Activated B cell treated with CpG ODN at 0.5 μM for 24 hours (primary cell): Measurements from ENCODE around the gene XAB2. TPM values are rescaled to one million over a fixed set of nuclear protein-coding genes. Genes with fewer than 3 reads are reported as not detected.
"Not testable (repeated sequence)": the region's sequence is repeated elsewhere in the genome, so short reads cannot be mapped to it uniquely, and the experiment has no call there.

Experiments used
- ATAC-seq: fragments of 200-7000 bp; cut with Tn5 transposase; one replicate; pipeline ENCODE4 v1.10.0; 2021; ENCODE audit warnings: low read depth, mild to moderate bottlenecking, moderate library complexity
- CTCF ChIA-PET: fragments of 350-600 bp; sonication (Branson Sonifier 250); formaldehyde crosslinking; loops from one replicate; lab custom pipeline; 2021; ENCODE audit warnings: antibody characterized with exemption; lab: Charles Lee
- POLR2A ChIA-PET: fragments of 350-600 bp; sonication (Branson Sonifier 250); formaldehyde crosslinking; loops from one replicate; lab custom pipeline; 2021; ENCODE audit warnings: antibody characterized with exemption; lab: Charles Lee
- DNase-seq: peaks from one replicate; pipeline ENCODE4 v3.0.0; 2022
- H3K27ac Mint-ChIP-seq: one replicate; pipeline ENCODE4 v1.8.0; 2020; ENCODE audit warnings: mixed read lengths
- H3K27me3 Mint-ChIP-seq: one replicate; pipeline ENCODE4 v1.8.0; 2021; ENCODE audit warnings: mixed read lengths
- H3K36me3 Mint-ChIP-seq: one replicate; pipeline ENCODE4 v1.8.0; 2021; ENCODE audit warnings: low read depth, mixed read lengths
- H3K4me1 Mint-ChIP-seq: one replicate; pipeline ENCODE4 v1.8.0; 2021; ENCODE audit warnings: mixed read lengths
- H3K4me3 Mint-ChIP-seq: one replicate; pipeline ENCODE4 v1.8.0; 2020; ENCODE audit warnings: mild to moderate bottlenecking, mixed read lengths
- H3K9me3 Mint-ChIP-seq: one replicate; pipeline ENCODE4 v1.8.0; 2020; ENCODE audit warnings: mixed read lengths
- intact Hi-C: fragments of 100-400 bp; cut with micrococcal nuclease; formaldehyde crosslinking; loops from one replicate; pipeline ENCODE4 v1.15.1; 2024
- total RNA-seq: library from RNA; stranded (reverse); gene quantifications from 2 replicates; pipeline ENCODE4 v1.2.3, GENCODE V29; 2022
- TF ChIP-seq, protein P1 (sequence below): fragments of 200-600 bp; IDR thresholded peaks from one replicate; pipeline ENCODE4 v1.8.0; 2022; ENCODE audit warnings: antibody characterized with exemption, mild to moderate bottlenecking

Gene XAB2
- total RNA-seq, 1 donor from 2014 or later: 51.8 TPM

DNA sequence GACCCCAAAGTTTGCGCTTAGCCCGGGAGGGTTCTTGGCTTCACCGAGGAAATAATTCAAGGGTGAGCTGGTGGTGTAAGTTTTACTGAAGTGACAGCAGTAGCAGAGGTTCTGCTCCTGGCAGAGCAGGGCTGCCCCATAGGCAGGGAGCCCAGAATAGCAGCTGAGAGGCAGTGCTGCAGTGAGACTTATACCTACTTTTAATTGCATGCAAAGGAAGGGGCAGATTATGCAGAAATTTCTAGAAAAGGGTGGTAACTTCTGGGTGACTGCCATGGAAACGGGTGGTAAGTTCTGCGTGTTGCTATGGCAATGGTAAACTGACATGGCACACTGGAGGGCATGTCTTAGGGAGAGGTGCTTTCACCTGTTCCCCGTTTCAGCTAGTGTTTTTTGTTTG lies 51.2 kb downstream of the XAB2 start:
- CTCF ChIA-PET: interaction anchor here (2.0 kb wide), 1 partner anchor 10 kb away, joined by 6 read pairs; no protein-coding TSS in a partner anchor
- no peak overlapping the region for H3K4me3 Mint-ChIP-seq
- DNase-seq: no peak
- TF ChIP-seq, protein P1, sequence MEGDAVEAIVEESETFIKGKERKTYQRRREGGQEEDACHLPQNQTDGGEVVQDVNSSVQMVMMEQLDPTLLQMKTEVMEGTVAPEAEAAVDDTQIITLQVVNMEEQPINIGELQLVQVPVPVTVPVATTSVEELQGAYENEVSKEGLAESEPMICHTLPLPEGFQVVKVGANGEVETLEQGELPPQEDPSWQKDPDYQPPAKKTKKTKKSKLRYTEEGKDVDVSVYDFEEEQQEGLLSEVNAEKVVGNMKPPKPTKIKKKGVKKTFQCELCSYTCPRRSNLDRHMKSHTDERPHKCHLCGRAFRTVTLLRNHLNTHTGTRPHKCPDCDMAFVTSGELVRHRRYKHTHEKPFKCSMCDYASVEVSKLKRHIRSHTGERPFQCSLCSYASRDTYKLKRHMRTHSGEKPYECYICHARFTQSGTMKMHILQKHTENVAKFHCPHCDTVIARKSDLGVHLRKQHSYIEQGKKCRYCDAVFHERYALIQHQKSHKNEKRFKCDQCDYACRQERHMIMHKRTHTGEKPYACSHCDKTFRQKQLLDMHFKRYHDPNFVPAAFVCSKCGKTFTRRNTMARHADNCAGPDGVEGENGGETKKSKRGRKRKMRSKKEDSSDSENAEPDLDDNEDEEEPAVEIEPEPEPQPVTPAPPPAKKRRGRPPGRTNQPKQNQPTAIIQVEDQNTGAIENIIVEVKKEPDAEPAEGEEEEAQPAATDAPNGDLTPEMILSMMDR: no peak
- no peak for ATAC-seq
- no peaks in the 10 kb centered on the region for H3K9me3 Mint-ChIP-seq
- H3K36me3 Mint-ChIP-seq: no peaks in the 10 kb centered on the region
- H3K4me1 Mint-ChIP-seq: no peaks in the 10 kb centered on the region
- peaks cover 9% of the 10 kb centered on the region for H3K27me3 Mint-ChIP-seq
- no peak overlapping the region for H3K27ac Mint-ChIP-seq
- intact Hi-C loops: no loop called here
- POLR2A ChIA-PET: no interaction called here

DNA sequence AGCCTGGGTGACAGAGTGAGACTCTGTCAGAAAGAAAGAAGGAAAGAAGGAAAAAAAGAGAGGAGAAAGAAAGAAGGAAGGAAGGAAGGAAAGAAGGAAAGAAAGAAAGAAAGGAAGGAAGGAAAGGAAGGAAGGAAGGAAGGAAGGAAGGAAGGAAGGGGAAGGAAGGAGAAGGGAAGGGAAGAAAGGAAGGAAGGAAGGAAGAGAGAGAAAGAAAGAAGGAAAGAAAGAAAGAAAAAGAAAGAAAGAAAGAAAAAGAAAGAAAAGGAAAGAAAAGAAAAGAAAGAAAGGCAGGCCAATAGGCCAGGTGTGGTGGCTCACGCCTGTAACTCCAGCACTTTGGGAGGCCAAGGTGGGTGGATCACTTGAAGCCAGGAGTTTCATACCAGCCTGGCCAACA lies 51.9 kb downstream of the XAB2 start:
- CTCF ChIA-PET: interaction anchor here (2.0 kb wide), 1 partner anchor 9 kb away, joined by 6 read pairs; no protein-coding TSS in a partner anchor
- intact Hi-C loops, POLR2A ChIA-PET, H3K9me3 Mint-ChIP-seq, H3K27me3 Mint-ChIP-seq, H3K36me3 Mint-ChIP-seq, H3K27ac Mint-ChIP-seq, H3K4me3 Mint-ChIP-seq, H3K4me1 Mint-ChIP-seq, DNase-seq, ATAC-seq: not testable (repeated sequence)

DNA sequence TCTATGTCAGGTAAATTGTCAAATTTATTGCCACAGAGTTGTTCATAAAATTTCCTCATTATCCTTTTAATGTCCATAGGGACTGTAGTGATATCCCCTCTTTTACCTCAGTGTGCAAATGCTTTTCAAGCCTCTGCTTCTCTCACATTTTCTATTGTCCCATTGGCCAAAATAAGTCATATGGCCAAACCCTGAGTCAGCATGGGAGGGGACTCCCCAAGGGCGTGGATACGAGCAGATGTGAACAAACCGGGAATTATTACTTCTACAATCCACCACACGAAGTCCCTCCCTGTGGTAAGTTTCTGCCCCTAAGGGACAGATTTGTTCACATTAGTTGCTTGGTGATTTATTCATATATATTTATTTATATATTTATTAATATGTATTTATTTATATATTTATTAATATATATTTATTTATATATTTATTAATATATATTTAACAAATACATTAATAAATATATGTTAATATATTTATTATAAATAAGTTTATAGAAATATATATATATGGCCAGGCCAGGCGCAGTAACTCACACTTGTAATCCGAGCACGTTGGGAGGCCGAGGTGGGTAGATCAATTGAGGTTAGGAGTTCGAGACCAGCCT lies 53.8 kb downstream of the XAB2 start:
- H3K36me3 Mint-ChIP-seq: no peaks in the 10 kb centered on the region
- ATAC-seq (no peak), DNase-seq (no peak)
- POLR2A ChIA-PET: interaction anchor here (0.7 kb wide), 1 partner anchor 225 kb away, joined by 7 read pairs; no protein-coding TSS in a partner anchor
- peaks cover 5% of the 10 kb centered on the region for H3K27me3 Mint-ChIP-seq
- H3K4me3 Mint-ChIP-seq: no peak overlapping the region
- TF ChIP-seq, protein P1: no peak
- intact Hi-C loops: no loop called here
- no peaks in the 10 kb centered on the region for H3K9me3 Mint-ChIP-seq
- no peaks in the 10 kb centered on the region for H3K4me1 Mint-ChIP-seq
- CTCF ChIA-PET: no interaction called here
- H3K27ac Mint-ChIP-seq: no peak overlapping the region

DNA sequence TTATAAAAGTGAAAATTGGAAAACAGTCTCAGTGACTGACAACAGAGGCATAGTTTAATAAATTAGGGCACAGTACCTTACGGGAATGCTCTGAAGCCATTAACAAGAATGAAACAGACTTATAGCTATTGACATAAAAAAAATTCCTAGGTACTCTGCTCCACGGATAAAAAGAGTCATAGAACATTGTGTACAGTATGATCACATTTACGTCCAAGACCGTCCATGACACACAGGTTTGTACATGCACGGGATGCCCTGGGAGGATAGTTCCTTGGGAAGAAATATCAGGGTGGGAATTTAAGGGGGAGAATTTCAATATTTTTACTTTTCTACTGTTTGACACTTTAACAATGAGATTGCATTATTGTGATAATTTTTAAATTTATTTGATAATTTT lies 58.6 kb downstream of the XAB2 start:
- ATAC-seq (no peak), DNase-seq (no peak)
- Mint-ChIP-seq H3K27ac (no peak overlapping the region), H3K4me1 (peaks cover 2% of the 10 kb centered on the region), H3K9me3 (no peaks in the 10 kb centered on the region), H3K4me3 (no peak overlapping the region), H3K36me3 (no peaks in the 10 kb centered on the region), H3K27me3 (peaks cover 3% of the 10 kb centered on the region)
- CTCF ChIA-PET: no interaction called here
- TF ChIP-seq, protein P1: no peak
- POLR2A ChIA-PET: no interaction called here
- intact Hi-C loops: no loop called here

Other genes with a start within 250 kb of the XAB2 start
- gene PEX11G, start 140.5 kb downstream of the XAB2 start, total RNA-seq: 0.61 and 1.0 TPM in 2 replicates
- 13.5 and 16.9 TPM in 2 replicates for gene ZNF358, start 113.4 kb downstream of the XAB2 start, total RNA-seq
- 13.4 and 13.7 TPM in 2 replicates for gene MCOLN1, start 106.9 kb downstream of the XAB2 start, total RNA-seq
- 110 and 116 TPM in 2 replicates for gene PNPLA6, start 93.8 kb downstream of the XAB2 start, total RNA-seq
- 0.64 and 0.80 TPM in 2 replicates for gene CAMSAP3, start 33.7 kb downstream of the XAB2 start, total RNA-seq
- gene PET100, start 248 bp upstream of the XAB2 start, total RNA-seq: 109 and 123 TPM in 2 replicates
- 2.1 and 2.8 TPM in 2 replicates for gene PCP2, start 4.2 kb upstream of the XAB2 start, total RNA-seq
- 147 and 176 TPM in 2 replicates for gene STXBP2, start 7.6 kb upstream of the XAB2 start, total RNA-seq
- gene RETN, start 39.5 kb upstream of the XAB2 start, total RNA-seq: not detected in 2 replicates
- gene MCEMP1, start 47.5 kb upstream of the XAB2 start, total RNA-seq: not detected in 2 replicates
- 110 and 123 TPM in 2 replicates for gene TRAPPC5, start 51.3 kb upstream of the XAB2 start, total RNA-seq
- 191 and 193 TPM in 2 replicates for gene FCER2, start 72.6 kb upstream of the XAB2 start, total RNA-seq
- 0.55 and 0.78 TPM in 2 replicates for gene CLEC4G, start 102.6 kb upstream of the XAB2 start, total RNA-seq
- gene CD209, start 118.0 kb upstream of the XAB2 start, total RNA-seq: 0.11 and 0.24 TPM in 2 replicates
- 1.3 and 2.0 TPM in 2 replicates for gene CLEC4M, start 133.7 kb upstream of the XAB2 start, total RNA-seq
- 9.2 and 12.8 TPM in 2 replicates for gene EVI5L, start 200.7 kb upstream of the XAB2 start, total RNA-seq
- gene PRR36, start 244.8 kb upstream of the XAB2 start, total RNA-seq: not detected in 2 replicates